Measurements from ENCODE around the gene SLC5A11. TPM values are rescaled to one million over a fixed set of nuclear protein-coding genes. Genes with fewer than 3 reads are reported as not detected.

Gene SLC5A11
- total RNA-seq, 1 donor from 2014 or later = not detected

DNA sequence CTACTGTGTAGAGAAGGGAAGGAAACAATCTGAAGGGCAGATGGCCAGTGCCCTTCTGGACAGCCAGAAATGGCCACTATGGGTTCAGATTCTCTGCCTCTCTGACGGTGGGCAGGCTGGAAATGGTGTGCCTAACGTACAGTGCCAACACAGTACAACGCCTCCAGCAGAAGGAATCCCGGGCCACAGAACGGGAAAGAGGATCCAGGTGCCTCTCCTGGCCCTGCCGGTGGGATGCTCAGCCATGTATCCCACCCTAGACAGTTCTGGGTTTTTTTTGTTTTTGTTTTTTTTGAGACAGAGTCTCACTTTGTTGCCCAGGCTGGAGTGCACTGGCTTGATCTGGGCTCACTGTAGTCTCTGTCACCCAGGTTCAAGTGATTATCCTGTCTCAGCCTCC lies 71.5 kb downstream of the SLC5A11 start:
- no peak for DNase-seq (ENCODE audit: low read depth in 2 of 2)

- no peak for DNase-seq (ENCODE audit: low read depth in 2 of 2)
Observed at GRCh38 chr16:24917891-24918290, 72.1 kb downstream of the SLC5A11 start.

DNA sequence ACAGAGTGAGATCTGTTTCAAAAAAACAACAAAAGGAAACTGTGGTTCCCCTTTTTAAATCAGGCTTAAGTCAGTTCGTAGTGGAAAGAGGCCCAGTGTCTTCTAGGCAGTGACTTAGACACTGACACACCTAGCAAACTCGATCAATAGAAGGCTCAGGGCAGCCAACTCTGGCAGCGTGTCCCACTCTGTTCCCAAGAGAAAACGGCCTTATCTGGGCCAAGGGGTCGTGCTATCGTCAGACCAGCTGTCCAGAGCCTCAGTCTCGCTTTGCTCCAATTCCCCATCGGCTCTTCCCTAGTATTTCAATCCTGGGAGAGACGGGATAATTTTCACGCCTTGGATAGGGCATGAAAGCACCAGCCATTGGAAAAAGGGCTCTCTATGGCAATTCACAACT lies 72.9 kb downstream of the SLC5A11 start:
- no peak for DNase-seq (ENCODE audit: low read depth in 2 of 2)

DNA sequence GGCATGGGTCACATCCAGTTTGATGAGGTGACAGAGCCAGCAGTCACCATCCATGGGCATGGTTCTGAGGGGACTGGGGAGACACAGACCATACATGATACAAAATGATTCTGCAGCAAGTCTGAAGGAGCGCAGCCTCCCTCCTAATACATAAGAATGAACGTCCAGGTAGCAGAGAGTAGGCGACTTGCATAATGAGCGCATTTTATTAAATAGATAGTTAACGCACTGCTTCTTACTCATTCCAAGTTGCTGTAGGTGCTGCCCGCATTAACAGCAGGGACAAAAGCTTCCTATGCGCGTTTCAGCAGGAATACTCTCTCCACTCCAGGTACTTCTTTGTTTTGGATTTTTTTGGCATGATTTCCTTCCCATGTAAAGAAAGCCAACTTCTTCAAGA lies 73.8 kb downstream of the SLC5A11 start:
- no peak for DNase-seq (ENCODE audit: low read depth in 2 of 2)

DNA sequence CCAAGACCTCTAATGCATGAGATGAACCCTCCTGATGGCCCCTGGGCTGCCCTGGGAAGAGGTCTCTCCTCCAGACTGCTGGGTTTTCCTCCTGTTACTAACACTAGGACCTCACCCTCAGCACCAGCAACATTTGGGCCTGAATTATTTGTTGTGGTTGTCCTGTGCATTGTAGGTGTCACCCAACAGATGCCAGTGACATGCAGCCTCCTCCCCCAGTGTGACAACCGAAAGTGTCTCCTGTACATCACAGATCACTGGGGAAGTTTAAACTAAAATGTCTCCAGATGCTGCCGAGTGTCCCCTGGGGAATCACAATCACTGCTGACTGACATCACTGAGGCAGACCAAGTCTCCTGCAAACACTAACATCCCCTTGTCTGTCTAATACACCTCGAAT lies 74.8 kb downstream of the SLC5A11 start:
- DNase-seq (ENCODE audit: low read depth in 2 of 2) = no peak

GRCh38 chr16:24921229-24921628 lies 75.5 kb downstream of the SLC5A11 start:
- DNase-seq (ENCODE audit: low read depth in 2 of 2) = no peak

DNA sequence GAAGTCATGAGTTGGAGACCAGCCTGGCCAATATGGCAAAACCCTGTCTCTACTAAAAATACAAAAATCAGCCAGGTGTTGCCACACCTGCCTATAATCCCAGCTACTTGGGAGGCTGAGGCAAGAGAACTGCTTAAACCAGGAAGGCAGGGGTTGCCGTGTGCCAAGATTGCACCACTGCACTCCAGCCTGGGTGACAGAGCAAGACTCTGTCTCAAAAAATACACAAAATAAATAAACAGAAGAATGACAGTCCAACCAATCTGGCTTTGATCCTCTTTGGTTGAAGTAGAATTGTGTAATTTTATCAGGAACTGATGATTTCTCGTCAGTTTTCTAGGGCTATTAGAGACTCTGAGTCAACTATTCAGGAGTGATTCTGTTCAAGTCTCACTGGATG lies 79.4 kb downstream of the SLC5A11 start:
- no peak for DNase-seq (ENCODE audit: low read depth in 2 of 2)

DNA sequence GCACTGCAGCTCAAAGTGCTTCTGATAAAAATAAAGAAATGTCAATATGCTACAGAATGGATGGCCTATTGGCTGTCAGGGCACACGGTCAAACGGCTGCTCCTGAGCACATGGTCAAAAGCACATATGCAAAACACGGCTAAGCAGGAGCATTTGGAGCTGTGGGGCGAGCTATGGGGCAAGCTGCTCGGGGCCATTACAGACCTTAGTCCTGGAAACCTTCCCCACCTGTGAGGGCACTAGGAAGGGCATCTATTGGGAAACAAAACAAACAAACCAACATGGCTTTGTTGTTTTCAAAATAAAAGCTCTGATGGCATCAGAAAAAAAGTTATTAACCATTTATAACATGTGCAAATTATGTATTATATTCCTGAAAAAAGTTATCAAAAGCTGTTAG lies 83.6 kb downstream of the SLC5A11 start:
- no peak for DNase-seq (ENCODE audit: low read depth in 2 of 2)

- DNase-seq (ENCODE audit: low read depth in 2 of 2) = no peak
Observed at GRCh38 chr16:24930440-24930839, 84.7 kb downstream of the SLC5A11 start.

- no peak for DNase-seq (ENCODE audit: low read depth in 2 of 2)
Observed at GRCh38 chr16:24931091-24931490, 85.3 kb downstream of the SLC5A11 start.

GRCh38 chr16:24935336-24935735 lies 89.6 kb downstream of the SLC5A11 start:
- DNase-seq (ENCODE audit: low read depth in 2 of 2) = no peak

DNA sequence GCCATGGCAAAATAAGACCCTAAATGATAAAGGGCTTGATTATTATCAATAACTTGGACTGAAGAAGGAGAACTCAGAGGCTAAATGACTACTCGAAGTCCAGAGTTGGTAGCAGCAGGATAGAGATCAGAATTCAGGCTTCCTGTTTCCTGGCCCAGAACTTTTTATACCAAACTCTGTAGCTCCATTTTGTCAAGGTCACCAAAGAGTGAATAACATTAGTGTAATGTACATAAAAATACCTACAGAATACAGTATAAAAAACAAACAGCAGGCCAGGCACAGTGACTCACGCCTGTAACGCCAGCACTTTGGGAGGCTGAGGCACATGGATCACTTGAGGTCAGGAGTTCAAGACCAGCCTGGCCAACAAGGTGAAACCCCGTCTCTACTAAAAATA lies 90.4 kb downstream of the SLC5A11 start:
- DNase-seq (ENCODE audit: low read depth in 2 of 2) = peak in 1 of 2 donors; percentile 62

GRCh38 chr16:24939224-24939623 lies 93.5 kb downstream of the SLC5A11 start:
- no peak for DNase-seq (ENCODE audit: low read depth in 2 of 2)

- DNase-seq (ENCODE audit: low read depth in 2 of 2) = no peak
Observed at GRCh38 chr16:24939738-24940137, 94.0 kb downstream of the SLC5A11 start.

DNA sequence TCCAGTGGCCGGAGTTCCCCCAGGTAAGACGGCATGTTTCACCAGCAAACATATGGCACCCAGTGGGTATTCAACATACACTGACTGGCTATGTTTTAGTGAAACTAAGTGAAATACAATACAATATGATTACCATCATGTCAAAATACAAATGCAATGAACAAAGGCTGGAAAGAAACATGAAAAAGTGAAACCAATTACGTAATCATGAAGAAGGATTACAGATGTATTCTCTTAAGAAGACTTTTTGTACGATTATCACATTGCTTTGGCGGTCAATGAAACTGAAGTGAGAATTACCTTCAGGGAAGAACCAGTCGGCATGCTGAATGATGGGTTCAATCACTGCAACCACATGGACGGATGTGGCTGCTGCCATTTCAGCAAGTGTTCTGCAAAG lies 97.7 kb downstream of the SLC5A11 start:
- DNase-seq (ENCODE audit: low read depth in 2 of 2) = no peak

DNA sequence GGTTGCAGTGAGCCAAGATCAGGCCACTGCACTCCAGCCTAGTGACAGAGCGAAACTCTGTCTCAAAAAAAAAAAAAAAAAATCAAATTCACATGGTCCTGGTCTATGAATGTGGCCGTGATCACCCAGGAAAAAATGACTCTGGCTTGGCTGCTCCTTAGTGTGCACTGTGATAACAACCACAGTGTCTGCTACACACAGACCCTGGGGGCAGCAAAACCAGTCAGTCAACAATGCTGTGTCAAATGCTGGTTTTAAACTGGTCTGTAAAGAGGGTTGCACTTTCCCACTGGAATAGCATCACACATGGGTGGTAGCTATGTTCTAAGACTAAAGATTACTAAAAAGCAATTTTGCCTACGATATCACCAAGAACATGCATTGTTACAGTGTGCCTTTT lies 98.4 kb downstream of the SLC5A11 start:
- DNase-seq (ENCODE audit: low read depth in 2 of 2) = no peak

DNA sequence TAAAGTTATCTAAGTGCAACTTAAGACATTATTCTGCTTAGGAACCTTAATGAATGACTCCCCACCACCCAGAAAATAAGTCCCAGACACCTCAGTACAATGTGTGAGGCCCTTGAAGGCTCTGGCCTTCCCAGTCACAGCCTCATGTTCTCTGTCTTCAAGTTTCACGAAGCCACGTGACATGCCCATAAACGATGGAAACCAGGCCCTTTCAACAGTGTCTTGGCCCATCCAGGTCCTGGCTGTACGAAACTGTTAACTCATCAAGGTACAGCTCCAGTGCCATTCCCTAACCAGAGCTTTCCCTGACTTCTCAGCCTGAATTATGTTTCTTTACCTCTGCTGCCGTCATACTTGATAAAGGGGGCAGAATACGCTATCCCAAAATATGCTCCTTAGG lies 100.4 kb downstream of the SLC5A11 start:
- DNase-seq (ENCODE audit: low read depth in 2 of 2) = no peak

- no peak for DNase-seq (ENCODE audit: low read depth in 2 of 2)
Observed at GRCh38 chr16:24950275-24950674, 104.5 kb downstream of the SLC5A11 start.

GRCh38 chr16:24953306-24953705 lies 107.5 kb downstream of the SLC5A11 start:
- DNase-seq (ENCODE audit: low read depth in 2 of 2) = no peak

GRCh38 chr16:24953721-24954120 lies 108.0 kb downstream of the SLC5A11 start:
- DNase-seq (ENCODE audit: low read depth in 2 of 2) = no peak

DNA sequence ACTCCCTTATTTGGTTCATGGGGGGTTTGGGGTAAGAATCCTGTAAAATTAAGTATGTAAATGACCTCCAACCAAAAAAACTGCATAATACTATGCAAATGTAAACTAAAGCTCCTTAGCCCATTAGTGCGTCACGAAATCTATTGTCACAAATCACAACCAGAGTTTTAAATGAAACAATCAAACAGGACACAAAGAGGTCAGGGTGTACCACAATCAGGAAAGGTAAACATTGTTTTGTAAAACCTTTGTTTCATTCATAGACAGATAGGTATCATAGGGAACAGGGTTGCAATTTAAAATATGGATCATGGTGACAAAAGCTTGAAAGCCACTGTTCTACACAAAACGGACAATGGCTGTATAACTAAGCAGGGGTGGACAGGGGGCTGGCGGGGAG lies 108.4 kb downstream of the SLC5A11 start:
- no peak for DNase-seq (ENCODE audit: low read depth in 2 of 2)

- no peak for DNase-seq (ENCODE audit: low read depth in 2 of 2)
Observed at GRCh38 chr16:24955975-24956731, 110.4 kb downstream of the SLC5A11 start.

GRCh38 chr16:24957887-24958286 lies 112.1 kb downstream of the SLC5A11 start:
- peak; percentile 65 to 74 for DNase-seq (ENCODE audit: low read depth in 2 of 2)

Data from dermis microvascular lymphatic vessel endothelial cell (primary cell).